Esophagus muscularis mucosa (tissue), 4 donors: ENCODE results near the gene GATA2. TPM values are rescaled to one million over a fixed set of nuclear protein-coding genes. Genes with fewer than 3 reads are reported as not detected.

Experiments used
- DNase-seq: peaks from one replicate; pipeline ENCODE4 v3.0.0-alpha.2; 2017; ENCODE audit errors: extremely low spot score
- H3K27ac ChIP-seq, 4 donors: fragments of 200-600 bp; sonication (generic); replicated peaks in 1 of 4; 1 replicate in 3 of 4; 2 replicates in 1 of 4; pipeline ENCODE4 v1.5.1; 2016 to 2019; ENCODE audit warnings: mild to moderate bottlenecking in 1 of 4
- H3K27me3 ChIP-seq, 4 donors: fragments of 200-600 bp; sonication (generic); one replicate each; pipeline versions ENCODE4 v1.5.1 to v1.6.0; 2016 to 2019
- H3K36me3 ChIP-seq, 4 donors: fragments of 200-600 bp; sonication (generic); one replicate each; pipeline ENCODE4 v1.5.1; 2016 to 2019
- H3K4me1 ChIP-seq, 4 donors: fragments of 200-600 bp; sonication (generic); one replicate each; pipeline ENCODE4 v1.5.1; 2016 to 2019
- H3K4me3 ChIP-seq, 4 donors: fragments of 200-600 bp; sonication (generic); 1 replicate in 2 of 4; 2 replicates in 2 of 4; pipeline ENCODE4 v1.5.1; 2016 to 2019; ENCODE audit warnings: mild to moderate bottlenecking in 4 of 4, moderate library complexity in 1 of 4
- H3K9me3 ChIP-seq, 4 donors: fragments of 200-600 bp; sonication (generic); 1 replicate in 3 of 4; 2 replicates in 1 of 4; pipeline ENCODE4 v1.5.1; 2016 to 2019
- CTCF ChIP-seq, 3 experiments: fragments of 200-600 bp in 2 of 3; fragments of 450-650 bp in 1 of 3; sonication (generic) in 2 of 3; IDR thresholded peaks; one replicate each; pipeline ENCODE4 v1.5.1; 2017 to 2019; ENCODE audit warnings: antibody characterized with exemption in 3 of 3, mild to moderate bottlenecking in 2 of 3, moderate library complexity in 1 of 3
- EP300 ChIP-seq: sonication (generic); formaldehyde crosslinking; IDR thresholded peaks from one replicate; pipeline ENCODE4 v1.6.1; 2017; ENCODE audit warnings: antibody characterized with exemption
- POLR2A ChIP-seq: fragments of 450-650 bp; IDR thresholded peaks from one replicate; pipeline ENCODE4 v1.6.1; 2017; ENCODE audit warnings: antibody characterized with exemption, moderate library complexity, mild to moderate bottlenecking, low read depth
- POLR2AphosphoS5 ChIP-seq, 2 donors: sonication (generic); formaldehyde crosslinking; IDR thresholded peaks; one replicate each; pipeline ENCODE4 v1.6.1; 2017; ENCODE audit warnings: antibody characterized with exemption in 2 of 2
- WGBS: methylation state at CpG from one replicate; pipeline ENCODE4 v1.1.5; 2018; 5-methylcytosine and 5-hydroxymethylcytosine counted together
- intact Hi-C: fragments of 100-400 bp; cut with DNase I; formaldehyde crosslinking; loops from one replicate; pipeline ENCODE4 v1.15.1; 2023
- total RNA-seq, 4 donors: library from RNA; depleted of rRNA; stranded (reverse); fragments of >200 nt; gene quantifications; one replicate each; pipeline versions ENCODE4 v1.1.0 to v1.2.1, GENCODE V29; 2016

Gene GATA2
- total RNA-seq, 4 donors from 2014 or later, result 10.0 to 16.9 (median 13.4) TPM

- Histone ChIP-seq H3K4me3 (no peak overlapping the region), H3K27ac (no peak overlapping the region), H3K36me3 (no peaks in the 10 kb centered on the region), H3K27me3 (peaks cover 0 to 59% (median 0%) of the 10 kb centered on the region in 4 donors), H3K4me1 (no peaks in the 10 kb centered on the region), H3K9me3 (peaks cover 0 to 25% (median 13%) of the 10 kb centered on the region in 4 donors)
- intact Hi-C loops, result no loop called here
- DNase-seq, result peak; percentile 77
- TF ChIP-seq POLR2AphosphoS5 (IDR thresholded peaks at IDR 0.05), result no peak
- no peak for TF ChIP-seq CTCF (IDR thresholded peaks at IDR 0.05)
- TF ChIP-seq POLR2A, result no peak
- 76% methylated on average over 10 of the region's 12 CpGs for WGBS
Measured at GRCh38 chr3:128518587-128519490, 25.8 kb upstream of the GATA2 start.

- no peaks in the 10 kb centered on the region for H3K4me1 ChIP-seq
- H3K27me3 ChIP-seq, result peaks cover 0 to 47% (median 0%) of the 10 kb centered on the region in 4 donors
- WGBS, result 74% methylated on average over 3 of the region's 4 CpGs
- H3K36me3 ChIP-seq, result no peaks in the 10 kb centered on the region
- no peak for TF ChIP-seq EP300
- no peak for TF ChIP-seq POLR2AphosphoS5 (IDR thresholded peaks at IDR 0.05)
- TF ChIP-seq CTCF (IDR thresholded peaks at IDR 0.05), result no peak
- no peak for TF ChIP-seq POLR2A
- H3K4me3 ChIP-seq, result no peak overlapping the region
- H3K9me3 ChIP-seq, result peaks cover 0 to 27% (median 18%) of the 10 kb centered on the region in 4 donors
- peak; percentile 62 for DNase-seq
- no peak overlapping the region for H3K27ac ChIP-seq
- intact Hi-C loops, result no loop called here
Measured at GRCh38 chr3:128517648-128518047, 24.6 kb upstream of the GATA2 start.

GRCh38 chr3:128515967-128516366 lies 23.0 kb upstream of the GATA2 start:
- no peaks in the 10 kb centered on the region for H3K4me1 ChIP-seq
- no peak for DNase-seq
- peaks cover 0 to 26% (median 18%) of the 10 kb centered on the region in 4 donors for H3K9me3 ChIP-seq
- no peaks in the 10 kb centered on the region for H3K36me3 ChIP-seq
- H3K4me3 ChIP-seq, result no peak overlapping the region
- no peak for TF ChIP-seq CTCF (IDR thresholded peaks at IDR 0.05)
- no peak for TF ChIP-seq POLR2A
- no peak overlapping the region for H3K27ac ChIP-seq
- H3K27me3 ChIP-seq, result peaks cover 0 to 35% (median 2%) of the 10 kb centered on the region in 4 donors
- intact Hi-C loops, result no loop called here
- 91% methylated on average over 1 of the region's 1 CpG for WGBS

GRCh38 chr3:128508852-128509251 lies 15.9 kb upstream of the GATA2 start:
- H3K27ac ChIP-seq, result no peak overlapping the region

More at GRCh38 chr3:128508852-128509251, 15.9 kb upstream of the GATA2 start:
- TF ChIP-seq EP300, result no peak
- no peak for TF ChIP-seq POLR2A
- TF ChIP-seq POLR2AphosphoS5 (IDR thresholded peaks at IDR 0.05), result no peak
- TF ChIP-seq CTCF (IDR thresholded peaks at IDR 0.05), result no peak
- WGBS, result 85% methylated on average over 5 of the region's 5 CpGs
- no peaks in the 10 kb centered on the region for H3K4me1 ChIP-seq
- intact Hi-C loops, result no loop called here
- H3K4me3 ChIP-seq, result no peak overlapping the region
- H3K9me3 ChIP-seq, result peaks cover 0 to 7% (median 3%) of the 10 kb centered on the region in 4 donors
- no peak for DNase-seq
- H3K27me3 ChIP-seq, result peaks cover 0 to 41% (median 2%) of the 10 kb centered on the region in 4 donors
- no peaks in the 10 kb centered on the region for H3K36me3 ChIP-seq
